GM12878 (cell line): Measurements from ENCODE around the gene RIOK1. TPM values are rescaled to one million over a fixed set of nuclear protein-coding genes. Genes with fewer than 3 reads are reported as not detected.

Source experiments
- ATAC-seq: fragments of 200-7000 bp; cut with Tn5 transposase; 3 replicates; pipeline ENCODE4 v1.9.1; 2020; ENCODE audit warnings: mild to moderate bottlenecking, moderate library complexity
- BruUV-seq: library from RNA; stranded (reverse); fragments of 400-500 nt; replicated peaks from 2 replicates; lab custom pipeline; 2021; lab: Mats Ljungman, UMichigan
- CTCF ChIA-PET: fragments of 300-600 bp; sonication (Branson Sonifier 250); formaldehyde crosslinking; extraction: SDS; loops from one replicate; lab custom pipeline; 2021; ENCODE audit warnings: inconsistent platforms; lab: Yijun Ruan, JAX
- POLR2A ChIA-PET: fragments of 350-600 bp; formaldehyde crosslinking; extraction: SDS; loops from one replicate; lab custom pipeline; 2021; ENCODE audit warnings: inconsistent platforms; lab: Charles Lee
- RAD21 ChIA-PET: fragments of 300-600 bp; sonication (Branson Sonifier 250); formaldehyde crosslinking; loops from one replicate; lab custom pipeline; 2023; ENCODE audit warnings: antibody characterized with exemption; ENCODE audit not compliant: unreplicated experiment; lab: Charles Lee
- SMC1A ChIA-PET: fragments of 300-600 bp; sonication (Branson Sonifier 250); formaldehyde crosslinking; loops from one replicate; lab custom pipeline; 2023; ENCODE audit not compliant: unreplicated experiment, uncharacterized antibody; lab: Charles Lee
- DNase-seq: peaks from one replicate; pipeline ENCODE4 v3.0.0-alpha.2; 2011; ENCODE audit warnings: low read depth, low spot score
- FAIRE-seq: peaks from 3 replicates; lab custom pipeline; 2011; peaks lifted over from hg19 to GRCh38; lab: Jason Lieb, UNC
- H2AFZ ChIP-seq: 2 replicates; pipeline ENCODE4 v1.6.0; 2011; ENCODE audit warnings: low read depth, low read length, control low read depth; ENCODE audit not compliant: control insufficient read depth
- H3K27ac ChIP-seq: 2 replicates; pipeline ENCODE4 v1.5.1; 2011; ENCODE audit warnings: control low read depth; ENCODE audit not compliant: control insufficient read depth, insufficient read depth
- H3K27me3 ChIP-seq, 2 experiments: replicated peaks in 1 of 2; 2 replicates each; pipeline versions ENCODE4 v1.6.0 to v1.6.1; 2011; ENCODE audit warnings: low read length in 1 of 2; ENCODE audit not compliant: control insufficient read depth in 2 of 2, insufficient read depth in 2 of 2
- H3K36me3 ChIP-seq, 2 experiments: 2 replicates each; pipeline ENCODE4 v1.5.1; 2011; ENCODE audit warnings: low read length in 1 of 2; ENCODE audit not compliant: control insufficient read depth in 2 of 2, insufficient read depth in 2 of 2
- H3K4me1 ChIP-seq: 2 replicates; pipeline ENCODE4 v1.6.1; 2011; ENCODE audit warnings: mild to moderate bottlenecking, low read length, moderate library complexity, mixed read lengths; ENCODE audit not compliant: control insufficient read depth, insufficient read depth
- H3K4me2 ChIP-seq: 2 replicates; pipeline ENCODE4 v1.6.0; 2011; ENCODE audit warnings: control low read depth; ENCODE audit not compliant: control insufficient read depth, insufficient read depth
- H3K4me3 ChIP-seq: fragments of 200-600 bp; sonication (generic); 2 replicates; pipeline ENCODE4 v1.5.1; 2016
- H3K79me2 ChIP-seq: 2 replicates; pipeline ENCODE4 v1.6.0; 2011; ENCODE audit warnings: low read length; ENCODE audit not compliant: control insufficient read depth, insufficient read depth
- H3K9ac ChIP-seq: 2 replicates; pipeline ENCODE4 v1.8.0; 2011; ENCODE audit warnings: low read length, control low read depth, mixed read lengths; ENCODE audit not compliant: control insufficient read depth, insufficient read depth
- H3K9me3 ChIP-seq: replicated peaks from 3 replicates; pipeline ENCODE4 v1.5.1; 2011; ENCODE audit warnings: mild to moderate bottlenecking, low read length; ENCODE audit not compliant: control insufficient read depth, insufficient read depth
- H4K20me1 ChIP-seq: 2 replicates; pipeline ENCODE4 v1.6.0; 2011; ENCODE audit not compliant: control insufficient read depth, insufficient read depth
- CHD4 ChIP-seq: fragments of 200-600 bp; sonication (generic); IDR thresholded peaks from 2 replicates; pipeline ENCODE4 v1.6.1; 2016; ENCODE audit warnings: mild to moderate bottlenecking
- ELK1 ChIP-seq: IDR thresholded peaks from 2 replicates; pipeline ENCODE4 v1.6.1; 2012; ENCODE audit warnings: low read depth, low read length, improper control_type of control experiment
- IRF3 ChIP-seq: fragments of 450-650 bp; IDR thresholded peaks from 2 replicates; pipeline ENCODE4 v1.6.1; 2014; ENCODE audit warnings: mild to moderate bottlenecking
- IRF4 ChIP-seq: IDR thresholded peaks from 2 replicates; pipeline ENCODE4 v1.6.1; 2011; ENCODE audit warnings: low read depth, low read length
- MXI1 ChIP-seq: fragments of 150-350 bp; IDR thresholded peaks from 2 replicates; pipeline ENCODE4 v1.6.1; 2011; ENCODE audit warnings: low read depth, mild to moderate bottlenecking, inconsistent platforms, low read length, improper control_type of control experiment
- NR2C1 ChIP-seq: fragments of 450-650 bp; IDR thresholded peaks from 2 replicates; pipeline ENCODE4 v1.6.1; 2017; ENCODE audit warnings: antibody characterized with exemption, mild to moderate bottlenecking, moderate library complexity
- PAX5 ChIP-seq: IDR thresholded peaks from 2 replicates; pipeline ENCODE4 v1.6.1; 2011; ENCODE audit warnings: low read depth, low read length, borderline replicate concordance
- PBX3 ChIP-seq: IDR thresholded peaks from 2 replicates; pipeline ENCODE4 v1.6.1; 2011; ENCODE audit warnings: mild to moderate bottlenecking, low read depth, low read length, moderate library complexity; ENCODE audit not compliant: insufficient replicate concordance
- PRDM15 ChIP-seq: fragments of 450-650 bp; formaldehyde crosslinking; IDR thresholded peaks from 2 replicates; pipeline ENCODE4 v1.4.0; 2020; ENCODE audit warnings: mild to moderate bottlenecking, moderate library complexity
- SMARCA5 ChIP-seq: fragments of 450-650 bp; IDR thresholded peaks from 2 replicates; pipeline ENCODE4 v1.6.1; 2017; ENCODE audit warnings: mild to moderate bottlenecking
- STAT3 ChIP-seq: IDR thresholded peaks from 2 replicates; pipeline ENCODE4 v1.6.1; 2011; ENCODE audit warnings: low read depth, low read length, improper control_type of control experiment
- TAF1 ChIP-seq: IDR thresholded peaks from 2 replicates; pipeline ENCODE4 v1.6.1; 2011; ENCODE audit warnings: mild to moderate bottlenecking, low read depth, low read length, borderline replicate concordance
- TCF12 ChIP-seq: IDR thresholded peaks from 2 replicates; pipeline ENCODE4 v1.6.1; 2011; ENCODE audit warnings: low read depth, mild to moderate bottlenecking, low read length
- TCF3 ChIP-seq: IDR thresholded peaks from 2 replicates; pipeline ENCODE4 v1.6.1; 2012; ENCODE audit warnings: low read depth, mild to moderate bottlenecking, low read length, borderline replicate concordance; ENCODE audit not compliant: insufficient read depth
- USF2 ChIP-seq: IDR thresholded peaks from 2 replicates; pipeline ENCODE4 v1.6.1; 2011; ENCODE audit warnings: low read depth, low read length, improper control_type of control experiment, borderline replicate concordance
- ZNF384 ChIP-seq: IDR thresholded peaks from 2 replicates; pipeline ENCODE4 v1.6.1; 2012; ENCODE audit warnings: low read depth, mild to moderate bottlenecking, low read length, improper control_type of control experiment, borderline replicate concordance
- ZNF622 ChIP-seq: fragments of 450-650 bp; IDR thresholded peaks from 2 replicates; pipeline ENCODE4 v1.6.1; 2017; ENCODE audit warnings: mild to moderate bottlenecking, inconsistent platforms
- ZSCAN29 ChIP-seq: fragments of 450-650 bp; IDR thresholded peaks from 2 replicates; pipeline ENCODE4 v1.6.1; 2017; ENCODE audit warnings: mild to moderate bottlenecking, moderate library complexity
- WGBS: methylation state at CpG from one replicate; pipeline ENCODE4 v1.1.6; 2016; ENCODE audit warnings: low lambda C conversion rate; ENCODE audit not compliant: insufficient replicate concordance, insufficient coverage; ENCODE audit errors: missing lambda C conversion rate; 5-methylcytosine and 5-hydroxymethylcytosine counted together
- in situ Hi-C: fragments of 300-500 bp; cut with MboI; formaldehyde crosslinking; loops from 9 replicates; pipeline ENCODE4 v1.14.3; 2018; ENCODE audit warnings: mixed read lengths
- intact Hi-C: fragments of 100-400 bp; cut with micrococcal nuclease; formaldehyde crosslinking; loops from one replicate; pipeline ENCODE4 v1.14.2; 2022; ENCODE audit not compliant: unreplicated experiment
- polyA plus RNA-seq, 11 experiments: library from polyadenylated mRNA; depleted of rRNA in 4 of 11; unstranded in 6 of 11; stranded (reverse) in 5 of 11; fragments of >200 nt; fragmentation: Nextera tagmentation in 4 of 11; fragmentation: Illumina TruSeq in 1 of 11; extraction: Ambion mirVana in 4 of 11; extraction: Trizol in 1 of 11; gene quantifications; 1 replicate in 1 of 11; 2 replicates in 10 of 11; pipeline versions ENCODE4 v1.2.1 to v1.2.3, GENCODE V29; 2011 to 2016; ENCODE audit warnings: inconsistent platforms in 2 of 11, missing spikeins in 2 of 11, low read depth in 1 of 11
- total RNA-seq, 4 experiments: library from RNA; depleted of rRNA in 3 of 4; stranded (reverse); fragments of >200 nt in 3 of 4; fragmentation: Illumina TruSeq in 1 of 4; extraction: Trizol in 1 of 4; gene quantifications; 2 replicates each; pipeline versions ENCODE4 v1.2.1 to v1.2.3, GENCODE V29; 2013 to 2021

The RIOK1 gene
- total and polyA plus RNA-seq, 10 of the 15 experiments (the other 5 are each of a cell fraction or from before 2014, with no cell fraction given): 16.1 to 44.6 (median 33.7) TPM

- in situ Hi-C loops: no loop called here
- BruUV-seq: no TSS peak
Measured at GRCh38 chr6:7401075-7401474, 11.5 kb downstream of the RIOK1 start.

More at GRCh38 chr6:7401075-7401474, 11.5 kb downstream of the RIOK1 start:
- ATAC-seq (no peak), FAIRE-seq (no peak), DNase-seq (no peak)
- Histone ChIP-seq H3K4me2 (no peak overlapping the region), H4K20me1 (no peaks in the 10 kb centered on the region), H3K36me3 (peaks cover 2 to 32% of the 10 kb centered on the region in 2 experiments), H3K79me2 (no peaks in the 10 kb centered on the region), H3K27me3 (no peaks in the 10 kb centered on the region), H3K4me1 (no peaks in the 10 kb centered on the region), H3K4me3 (no peak overlapping the region), H2AFZ (no peak overlapping the region), H3K27ac (no peak overlapping the region), H3K9ac (no peak overlapping the region), H3K9me3 (no peaks in the 10 kb centered on the region)
- CTCF ChIA-PET: interaction anchor here (1.0 kb wide), 1 partner anchor 126 kb away, joined by 4 read pairs; no protein-coding TSS in a partner anchor
- POLR2A ChIA-PET: interaction anchor here (0.7 to 1.3 kb wide), 4 partner anchors 12 to 218 kb away, joined by 3 to 9 read pairs (median 5); partner anchors contain the start of genes CAGE1 and RIOK1
- RAD21 ChIA-PET: no interaction called here
- TF ChIP-seq PAX5 (no peak), IRF4 (no peak), PRDM15 (CRISPR knock-in tag) (no peak), USF2 (no peak), TCF3 (no peak), ELK1 (no peak), PBX3 (no peak), CHD4 (no peak), NR2C1 (no peak), MXI1 (no peak), ZNF384 (no peak), TCF12 (no peak), ZNF622 (no peak), ZSCAN29 (no peak), IRF3 (no peak), SMARCA5 (no peak), STAT3 (no peak), TAF1 (no peak)
- SMC1A ChIA-PET: interaction anchor here (1.2 to 1.6 kb wide), 2 partner anchors 9 to 124 kb away, joined by 3 to 4 read pairs; no protein-coding TSS in a partner anchor
- WGBS: 98% methylated on average over 3 of the region's 3 CpGs
- intact Hi-C loops: no loop called here
